GM19452 (cell line): Measurements from ENCODE around the gene FAM120B.
"Not testable (repeated sequence)": the region's sequence is repeated elsewhere in the genome, so short reads cannot be mapped to it uniquely, and the experiment has no call there.

Source experiments
- ATAC-seq: cut with Tn5 transposase; IDR thresholded peaks from one replicate; pipeline ENCODE4 v1.9.1; 2021; ENCODE audit not compliant: unreplicated experiment

FAM120B gene

GRCh38 chr6:170376386-170377043 lies 70.0 kb downstream of the FAM120B start:
- no peak for ATAC-seq

- ATAC-seq, result no peak
These were observed 71.9 kb downstream of the FAM120B start for GRCh38 chr6:170378502-170378901.

- ATAC-seq, result no peak
These were observed 75.0 kb downstream of the FAM120B start for GRCh38 chr6:170381562-170381961.

GRCh38 chr6:170383466-170384035 lies 77.0 kb downstream of the FAM120B start:
- no peak for ATAC-seq

- ATAC-seq, result no peak
These were observed 78.9 kb downstream of the FAM120B start for GRCh38 chr6:170385506-170385905.

- ATAC-seq, result no peak
These were observed 81.6 kb downstream of the FAM120B start for GRCh38 chr6:170388113-170388512.

- ATAC-seq, result no peak
These were observed 86.5 kb downstream of the FAM120B start for GRCh38 chr6:170393033-170393432.

- ATAC-seq, result no peak
These were observed 87.3 kb downstream of the FAM120B start for GRCh38 chr6:170393807-170394399.

- ATAC-seq, result no peak
These were observed 88.4 kb downstream of the FAM120B start for GRCh38 chr6:170394980-170395379.

GRCh38 chr6:170398743-170399369 lies 92.3 kb downstream of the FAM120B start:
- not testable (repeated sequence) for ATAC-seq

- ATAC-seq, result not testable (repeated sequence)
These were observed 93.5 kb downstream of the FAM120B start for GRCh38 chr6:170399955-170400558.

GRCh38 chr6:170402318-170403040 lies 95.9 kb downstream of the FAM120B start:
- ATAC-seq, result no peak

- no peak for ATAC-seq
These were observed 96.9 kb downstream of the FAM120B start for GRCh38 chr6:170403451-170403850.

- ATAC-seq, result no peak
These were observed 97.5 kb downstream of the FAM120B start for GRCh38 chr6:170404036-170404435.

GRCh38 chr6:170404697-170405096 lies 98.1 kb downstream of the FAM120B start:
- ATAC-seq, result no peak

- ATAC-seq, result no peak
These were observed 98.9 kb downstream of the FAM120B start for GRCh38 chr6:170405311-170405975.

GRCh38 chr6:170407200-170407599 lies 100.6 kb downstream of the FAM120B start:
- no peak for ATAC-seq

- ATAC-seq, result no peak
These were observed 101.4 kb downstream of the FAM120B start for GRCh38 chr6:170407932-170408331.

GRCh38 chr6:170409746-170410145 lies 103.2 kb downstream of the FAM120B start:
- not testable (repeated sequence) for ATAC-seq

- ATAC-seq, result no peak
These were observed 103.7 kb downstream of the FAM120B start for GRCh38 chr6:170410241-170410640.
